GM18858 (cell line): ENCODE results near the gene UNC5B.

Source experiments
- ATAC-seq: cut with Tn5 transposase; IDR thresholded peaks from one replicate; pipeline ENCODE4 v1.9.1; 2021; ENCODE audit not compliant: unreplicated experiment

Gene UNC5B

GRCh38 chr10:71239131-71239915, 27.0 kb downstream of the UNC5B start:
- no peak for ATAC-seq

- no peak for ATAC-seq
These were observed 27.8 kb downstream of the UNC5B start for GRCh38 chr10:71239946-71240795.

- no peak for ATAC-seq
These were observed 28.9 kb downstream of the UNC5B start for GRCh38 chr10:71241114-71241829.

GRCh38 chr10:71241830-71242621, 29.7 kb downstream of the UNC5B start:
- ATAC-seq = no peak

GRCh38 chr10:71242622-71243009, 30.2 kb downstream of the UNC5B start:
- no peak for ATAC-seq

GRCh38 chr10:71243756-71244395, 31.5 kb downstream of the UNC5B start:
- no peak for ATAC-seq

- no peak for ATAC-seq
These were observed 32.4 kb downstream of the UNC5B start for GRCh38 chr10:71244431-71245419.

- ATAC-seq = no peak
These were observed 33.3 kb downstream of the UNC5B start for GRCh38 chr10:71245420-71246325.

GRCh38 chr10:71246591-71247413, 34.4 kb downstream of the UNC5B start:
- ATAC-seq = no peak

GRCh38 chr10:71247414-71247705, 35.0 kb downstream of the UNC5B start:
- no peak for ATAC-seq

- no peak for ATAC-seq
These were observed 35.4 kb downstream of the UNC5B start for GRCh38 chr10:71247804-71248203.

- ATAC-seq = no peak
These were observed 35.8 kb downstream of the UNC5B start for GRCh38 chr10:71248210-71248609.

GRCh38 chr10:71249996-71250395, 37.6 kb downstream of the UNC5B start:
- no peak for ATAC-seq

GRCh38 chr10:71250405-71250804, 38.0 kb downstream of the UNC5B start:
- no peak for ATAC-seq

- ATAC-seq = no peak
These were observed 38.5 kb downstream of the UNC5B start for GRCh38 chr10:71250842-71251241.

GRCh38 chr10:71251319-71251718, 38.9 kb downstream of the UNC5B start:
- no peak for ATAC-seq

- no peak for ATAC-seq
These were observed 39.9 kb downstream of the UNC5B start for GRCh38 chr10:71252220-71252619.
